ENCODE measurements around the gene ROM1.
"Not testable (repeated sequence)": the region's sequence is repeated elsewhere in the genome, so short reads cannot be mapped to it uniquely, and the experiment has no call there.

Gene ROM1

DNA sequence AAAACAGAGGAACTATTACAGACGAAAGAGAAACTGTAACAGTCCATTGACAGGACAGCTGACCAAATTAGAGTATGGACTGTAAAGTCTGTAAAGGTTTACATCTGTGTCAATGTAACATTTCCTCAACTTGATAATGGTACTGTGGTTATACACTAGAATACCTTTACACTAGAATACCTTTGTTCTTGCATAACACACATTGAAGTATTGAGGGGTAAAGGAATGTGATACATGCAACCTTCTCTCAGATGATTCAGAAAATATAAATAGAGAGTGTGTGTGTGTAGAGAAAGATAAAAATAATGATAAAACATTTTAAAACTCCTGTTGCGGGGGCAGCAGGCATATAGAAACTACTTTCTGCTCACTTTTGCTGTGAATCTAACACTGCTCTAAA, 33.8 kb upstream of the ROM1 start:
- peaks cover 52% of the 10 kb centered on the region; the same call in 1 of the 2 replicates for H3K36me3 ChIP-seq (ENCODE audit: insufficient read depth, low read length)
- no peak overlapping the region for H3K27ac ChIP-seq
- no peaks in the 10 kb centered on the region for H3K9me3 ChIP-seq (ENCODE audit: low read depth, low read length)
- DNase-seq (ENCODE audit: low read depth, low spot score): no peak
- no peak overlapping the region for H3K4me3 ChIP-seq
- no peak for TF ChIP-seq POLR2AphosphoS5 (IDR thresholded peaks at IDR 0.05; ENCODE audit: borderline replicate concordance, low read depth, low read length)
- TF ChIP-seq FOXP2 (optimal IDR thresholded peaks at IDR 0.05; ENCODE audit: control extremely low read depth, extremely low read length, insufficient read depth): no peak
- no peak for TF ChIP-seq EZH2 (IDR thresholded peaks at IDR 0.05)
- H3K9ac ChIP-seq (ENCODE audit: insufficient read length): no peak overlapping the region

DNA sequence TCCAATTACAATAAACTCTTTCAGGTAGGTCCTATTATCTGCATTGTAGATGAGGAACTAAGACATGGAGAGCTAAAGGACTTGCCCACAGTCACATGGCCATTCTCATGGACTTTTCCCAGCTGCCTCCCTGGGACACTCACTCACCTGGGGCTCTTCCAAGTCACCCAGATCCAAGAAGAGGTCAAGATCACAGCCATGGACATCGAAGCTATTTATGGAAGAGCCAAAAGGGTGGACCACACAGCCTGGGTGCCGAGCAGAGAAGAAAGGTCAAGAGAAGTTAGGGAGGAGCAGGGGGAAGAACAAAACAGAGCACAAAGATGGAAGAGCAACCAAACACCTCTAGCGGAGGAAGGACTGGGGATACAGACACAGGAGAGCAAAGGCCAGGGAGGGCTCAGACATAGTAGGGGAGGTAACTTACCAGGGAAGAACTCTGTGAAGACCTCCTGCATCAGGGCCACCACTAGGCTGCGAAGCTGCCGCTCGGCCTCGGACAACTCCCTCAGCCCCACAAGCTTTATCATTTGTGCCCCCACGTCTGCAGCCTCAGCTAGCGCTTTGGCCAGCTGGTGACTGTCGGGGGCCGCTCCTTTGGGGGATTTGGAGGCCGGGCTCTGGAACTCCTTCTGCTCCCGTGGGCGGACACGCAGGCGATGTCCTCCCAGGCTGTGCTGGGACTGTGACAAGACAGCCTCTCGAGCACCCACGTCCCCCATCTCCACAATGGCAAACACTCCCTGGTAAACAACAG, 31.9 kb upstream of the ROM1 start:
- no peak overlapping the region for H3K27ac ChIP-seq
- no peak overlapping the region for H3K9ac ChIP-seq (ENCODE audit: insufficient read length)
- no peaks in the 10 kb centered on the region for H3K9me3 ChIP-seq (ENCODE audit: low read depth, low read length)
- peaks cover 54% of the 10 kb centered on the region for H3K36me3 ChIP-seq (ENCODE audit: insufficient read depth, low read length)
- H3K4me3 ChIP-seq: no peak overlapping the region
- TF ChIP-seq EZH2 (IDR thresholded peaks at IDR 0.05): no peak
- no peak for TF ChIP-seq POLR2AphosphoS5 (IDR thresholded peaks at IDR 0.05; ENCODE audit: borderline replicate concordance, low read depth, low read length)
- TF ChIP-seq FOXP2 (optimal IDR thresholded peaks at IDR 0.05; ENCODE audit: control extremely low read depth, extremely low read length, insufficient read depth): no peak
- DNase-seq (ENCODE audit: low read depth, low spot score): no peak

DNA sequence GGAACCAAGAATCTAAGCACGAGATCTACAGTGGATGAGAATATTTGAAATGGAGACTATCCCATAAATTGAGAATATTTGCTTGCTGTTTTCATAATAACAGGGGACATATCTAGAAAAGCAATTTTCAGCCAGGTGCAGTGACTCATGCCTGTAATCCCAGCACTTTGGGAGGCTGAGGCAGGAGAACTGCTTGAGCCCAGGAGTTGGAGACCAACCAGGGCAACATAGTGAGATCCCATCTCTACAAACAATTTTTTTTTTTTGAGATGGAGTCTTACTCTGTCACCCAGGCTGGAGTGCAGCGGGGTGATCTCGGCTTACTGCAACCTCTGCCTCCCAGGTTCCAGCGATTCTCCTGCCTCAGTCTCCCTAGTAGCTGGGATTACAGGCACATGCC, 31.3 kb upstream of the ROM1 start:
- not testable (repeated sequence) for H3K4me3 ChIP-seq; H3K9ac ChIP-seq (ENCODE audit: insufficient read length); H3K9me3 ChIP-seq (ENCODE audit: low read depth, low read length); H3K27ac ChIP-seq; DNase-seq (ENCODE audit: low read depth, low spot score)
- peaks cover 51% of the 10 kb centered on the region for H3K36me3 ChIP-seq (ENCODE audit: insufficient read depth, low read length)

DNA sequence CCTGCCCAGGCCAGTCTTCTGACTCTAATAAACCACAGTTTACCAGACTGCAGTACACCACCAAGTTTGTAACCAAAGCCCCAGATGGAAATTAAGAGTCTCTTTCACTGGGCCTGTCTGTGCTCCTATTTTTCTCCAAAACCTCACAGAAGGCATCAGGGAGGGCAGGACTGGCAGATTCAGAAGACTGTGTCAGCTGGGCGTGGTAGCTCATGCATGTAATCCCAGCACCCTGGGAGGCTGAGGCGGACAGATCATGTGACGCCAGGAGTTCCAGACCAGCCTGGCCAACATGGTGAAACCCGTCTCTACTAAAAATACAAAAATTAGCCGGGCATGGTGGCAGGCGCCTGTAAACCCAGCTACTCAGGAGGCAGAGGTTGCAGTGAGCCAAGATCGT, 27.7 kb upstream of the ROM1 start:
- not testable (repeated sequence) for DNase-seq (ENCODE audit: low read depth, low spot score); H3K9me3 ChIP-seq (ENCODE audit: low read depth, low read length); H3K9ac ChIP-seq (ENCODE audit: insufficient read length); H3K4me3 ChIP-seq; H3K27ac ChIP-seq
- H3K36me3 ChIP-seq (ENCODE audit: insufficient read depth, low read length): peaks cover 45% of the 10 kb centered on the region

DNA sequence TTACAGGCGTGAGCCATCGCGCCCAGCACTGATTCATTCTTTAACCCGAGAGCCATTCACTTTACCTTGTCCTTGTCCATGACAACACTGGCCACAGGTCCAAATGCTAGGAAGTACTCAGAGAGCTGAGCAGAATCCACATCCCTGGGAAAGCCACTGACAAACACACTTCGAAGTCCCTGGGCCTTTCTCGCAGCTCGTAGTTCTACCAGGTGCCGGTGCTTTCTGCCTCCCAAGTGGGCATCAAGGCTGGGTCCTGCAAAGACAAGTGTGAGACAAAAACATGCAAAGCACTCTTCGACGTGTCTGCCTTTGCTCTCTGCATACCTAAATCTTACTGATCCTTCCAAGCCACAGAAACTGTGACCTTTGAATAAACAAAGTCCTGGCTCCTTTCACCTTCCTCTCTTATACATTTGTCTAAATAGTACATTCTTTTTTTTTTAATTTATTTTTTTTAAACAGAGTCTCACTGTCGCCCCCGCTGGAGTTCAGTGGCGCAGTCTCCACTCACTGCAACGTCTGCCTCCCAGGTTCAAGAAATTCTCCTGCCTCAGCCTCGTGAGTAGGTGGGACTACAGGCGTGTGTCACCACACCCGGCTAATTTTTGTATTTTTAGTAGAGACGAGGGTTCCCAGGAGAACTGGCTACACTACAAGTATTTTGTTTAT, 24.0 kb upstream of the ROM1 start:
- Histone ChIP-seq H3K27ac (no peak overlapping the region), H3K36me3 (ENCODE audit: insufficient read depth, low read length) (peaks cover 43% of the 10 kb centered on the region), H3K4me3 (no peak overlapping the region), H3K9me3 (ENCODE audit: low read depth, low read length) (no peaks in the 10 kb centered on the region), H3K9ac (ENCODE audit: insufficient read length) (no peak overlapping the region)
- no peak for DNase-seq (ENCODE audit: low read depth, low spot score)
- TF ChIP-seq POLR2AphosphoS5 (IDR thresholded peaks at IDR 0.05; ENCODE audit: borderline replicate concordance, low read depth, low read length) (no peak), FOXP2 (optimal IDR thresholded peaks at IDR 0.05; ENCODE audit: control extremely low read depth, extremely low read length, insufficient read depth) (no peak), EZH2 (IDR thresholded peaks at IDR 0.05) (no peak)

GRCh38 chr11:62591448-62592145, 21.5 kb upstream of the ROM1 start, which contains the start of gene TUT1:
TUT1 (minus strand) TSS chr11:62591523; CDS start chr11:62591485, 38 bp downstream.
- Histone ChIP-seq H3K36me3 (ENCODE audit: insufficient read depth, low read length) (peaks cover 55% of the 10 kb centered on the region), H3K9ac (ENCODE audit: insufficient read length) (peak within 1 kb of the TSS; percentile 94), H3K27ac (peak within 1 kb of the TSS; percentile 89), H3K4me3 (peak within 1 kb of the TSS; percentile 90), H3K9me3 (ENCODE audit: low read depth, low read length) (no peaks in the 10 kb centered on the region)
- peak; percentile 98 for DNase-seq (ENCODE audit: low read depth, low spot score)
- TF ChIP-seq POLR2AphosphoS5 (IDR thresholded peaks at IDR 0.05; ENCODE audit: borderline replicate concordance, low read depth, low read length) (peak; percentile 98), EZH2 (IDR thresholded peaks at IDR 0.05) (no peak), FOXP2 (optimal IDR thresholded peaks at IDR 0.05; ENCODE audit: control extremely low read depth, extremely low read length, insufficient read depth) (peak; percentile 77)

DNA sequence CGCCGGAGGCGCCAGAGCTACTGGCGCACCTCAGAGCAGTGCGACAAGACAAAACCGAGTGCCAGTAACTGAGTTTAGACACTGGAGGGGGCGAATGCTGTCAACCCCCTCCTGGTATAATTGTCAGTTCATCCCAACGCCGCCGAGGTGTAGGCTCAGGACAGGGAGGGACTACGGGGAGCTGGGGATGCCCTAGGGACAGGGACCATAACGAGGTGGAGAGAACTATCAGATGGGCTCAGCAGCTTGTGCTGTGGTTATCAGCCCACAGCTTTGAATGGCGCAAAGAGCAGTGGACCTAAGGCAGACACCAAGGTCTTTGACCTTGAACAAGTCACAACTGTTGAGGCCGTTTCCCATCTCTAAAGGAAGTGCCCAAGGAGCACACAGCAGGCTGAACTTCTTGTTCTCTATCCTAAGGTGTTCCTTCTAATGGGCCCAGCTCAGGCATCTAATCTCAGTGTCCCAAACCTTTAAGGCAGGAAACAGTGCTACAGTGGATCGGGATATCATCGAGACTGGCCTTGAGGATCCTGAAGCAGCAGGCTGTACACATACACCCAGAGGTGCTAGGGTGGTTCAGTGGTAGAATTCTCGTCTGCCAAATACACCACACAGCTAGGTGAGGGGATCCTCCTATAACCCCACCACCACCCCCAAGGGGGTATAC, 20.8 kb upstream of the ROM1 start:
- Histone ChIP-seq H3K4me3 (peak overlapping the region; percentile 90), H3K27ac (peak overlapping the region; percentile 77), H3K9me3 (ENCODE audit: low read depth, low read length) (no peaks in the 10 kb centered on the region), H3K36me3 (ENCODE audit: insufficient read depth, low read length) (peaks cover 61% of the 10 kb centered on the region), H3K9ac (ENCODE audit: insufficient read length) (peak overlapping the region; percentile 76)
- DNase-seq (ENCODE audit: low read depth, low spot score): no peak
- TF ChIP-seq EZH2 (IDR thresholded peaks at IDR 0.05) (no peak), POLR2AphosphoS5 (IDR thresholded peaks at IDR 0.05; ENCODE audit: borderline replicate concordance, low read depth, low read length) (no peak), FOXP2 (optimal IDR thresholded peaks at IDR 0.05; ENCODE audit: control extremely low read depth, extremely low read length, insufficient read depth) (no peak)

DNA sequence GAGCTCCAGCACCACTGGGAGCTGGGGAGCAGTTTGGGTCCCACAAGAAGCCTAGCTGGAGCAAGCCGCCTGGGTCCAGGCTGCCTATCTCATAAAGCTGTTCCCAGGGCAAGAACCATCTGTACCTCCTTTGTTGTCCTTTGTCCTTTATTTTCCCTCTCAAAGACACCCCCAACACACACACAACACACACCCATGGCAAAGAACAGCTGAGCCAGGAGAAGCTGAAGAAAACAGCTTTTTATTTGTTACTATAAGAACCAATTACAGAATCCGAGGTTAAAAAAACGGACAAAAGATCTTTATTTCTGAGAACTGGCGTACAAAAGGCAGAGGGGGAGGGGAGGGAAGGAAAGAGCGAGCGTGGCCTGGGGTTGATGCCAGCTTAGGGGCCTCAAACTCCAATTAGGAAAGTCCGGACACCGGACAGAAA, 20.1 kb upstream of the ROM1 start:
- Histone ChIP-seq H3K9ac (ENCODE audit: insufficient read length) (no peak overlapping the region), H3K36me3 (ENCODE audit: insufficient read depth, low read length) (peaks cover 61% of the 10 kb centered on the region), H3K9me3 (ENCODE audit: low read depth, low read length) (no peaks in the 10 kb centered on the region), H3K4me3 (no peak overlapping the region), H3K27ac (0 out of 2 replicates have a peak overlapping the region, but pooled peaks have one; percentile 77)
- no peak for TF ChIP-seq POLR2AphosphoS5 (IDR thresholded peaks at IDR 0.05; ENCODE audit: borderline replicate concordance, low read depth, low read length)
- no peak for TF ChIP-seq EZH2 (IDR thresholded peaks at IDR 0.05)
- TF ChIP-seq FOXP2 (optimal IDR thresholded peaks at IDR 0.05; ENCODE audit: control extremely low read depth, extremely low read length, insufficient read depth): no peak
- no peak for DNase-seq (ENCODE audit: low read depth, low spot score)
